Activated CD4-positive, alpha-beta T cell treated with anti-CD3 and anti-CD28 coated beads, Interleukin-2, amount 10 ng/mL, durations not matched to agents 7 days and 5 days (primary cell): ENCODE measurements around the gene ICE2. TPM values are rescaled to one million over a fixed set of nuclear protein-coding genes. Genes with fewer than 3 reads are reported as not detected.

Source experiments
- CTCF ChIA-PET: fragments of 350-600 bp; sonication (Branson Sonifier 250); formaldehyde crosslinking; loops from one replicate; lab custom pipeline; 2021; ENCODE audit warnings: antibody characterized with exemption; lab: Charles Lee
- POLR2A ChIA-PET: fragments of 350-600 bp; sonication (Branson Sonifier 250); formaldehyde crosslinking; loops from one replicate; lab custom pipeline; 2021; ENCODE audit warnings: antibody characterized with exemption; lab: Charles Lee
- DNase-seq: peaks from one replicate; pipeline ENCODE4 v3.0.0-alpha.2; 2020
- H3K27ac Mint-ChIP-seq: one replicate; pipeline ENCODE4 v1.8.0; 2021; ENCODE audit warnings: mild to moderate bottlenecking, moderate library complexity, mixed read lengths
- H3K27me3 Mint-ChIP-seq: one replicate; pipeline ENCODE4 v1.8.0; 2021; ENCODE audit warnings: mixed read lengths
- H3K36me3 Mint-ChIP-seq: one replicate; pipeline ENCODE4 v1.8.0; 2021; ENCODE audit warnings: low read depth, mixed read lengths
- H3K4me1 Mint-ChIP-seq: one replicate; pipeline ENCODE4 v1.8.0; 2021; ENCODE audit warnings: mixed read lengths
- H3K4me3 Mint-ChIP-seq: one replicate; pipeline ENCODE4 v1.8.0; 2021; ENCODE audit warnings: mild to moderate bottlenecking, moderate library complexity, mixed read lengths
- H3K9me3 Mint-ChIP-seq: one replicate; pipeline ENCODE4 v1.8.0; 2021; ENCODE audit warnings: mixed read lengths
- total RNA-seq, 2 experiments: library from RNA; stranded (reverse); gene quantifications; one replicate each; pipeline ENCODE4 v1.2.3, GENCODE V29; 2021

The ICE2 gene
- total RNA-seq, 2 experiments from 2014 or later = 70.0 to 77.7 TPM

DNA sequence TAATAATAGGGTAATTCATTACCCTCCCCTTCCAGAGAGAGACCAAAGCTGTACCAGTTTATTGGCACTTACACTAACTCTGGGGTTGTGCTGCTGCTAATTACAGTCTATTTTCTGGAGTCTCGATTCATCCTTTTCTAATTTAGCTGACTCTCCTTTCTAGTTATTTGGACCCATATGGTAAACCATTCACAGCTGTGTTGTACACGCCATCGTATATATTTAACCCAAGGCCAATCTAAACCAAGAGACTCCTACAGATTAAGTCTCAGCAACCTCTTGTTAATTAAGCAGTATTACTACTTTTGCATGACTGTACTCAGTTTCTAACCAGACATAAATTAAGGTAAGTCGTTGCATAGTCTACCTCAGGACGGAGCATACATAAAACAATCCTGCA lies 103.6 kb downstream of the ICE2 start:
- CTCF ChIA-PET = interaction anchor here (0.6 to 2.8 kb wide), 4 partner anchors 7 to 132 kb away, joined by 3 to 7 read pairs (median 3); no protein-coding TSS in a partner anchor

DNA sequence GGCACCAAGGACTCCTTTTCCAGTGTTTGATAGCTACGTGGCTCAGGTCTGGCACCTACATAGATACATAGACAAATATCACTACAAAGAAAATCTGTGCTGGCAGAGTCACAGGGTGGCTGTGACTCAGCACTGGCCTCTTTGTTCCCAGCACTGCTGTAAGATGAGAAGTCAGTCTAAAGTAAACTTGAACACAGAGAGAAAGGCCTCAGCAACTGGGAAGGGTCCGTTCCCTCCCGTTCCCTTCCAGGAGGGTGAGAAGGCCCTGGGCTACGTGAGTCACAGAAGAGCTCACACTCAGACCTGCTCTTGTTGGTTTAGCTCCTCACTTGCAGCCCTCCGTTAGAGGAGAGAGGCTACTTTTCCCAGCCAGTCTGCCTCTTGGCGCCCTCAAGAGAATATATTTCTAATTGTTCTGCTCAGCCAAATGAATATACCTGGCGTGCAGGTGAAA lies 104.3 kb downstream of the ICE2 start:
- H3K27ac Mint-ChIP-seq = peak overlapping the region; percentile 4
- no peaks in the 10 kb centered on the region for H3K9me3 Mint-ChIP-seq
- no peak overlapping the region for H3K4me3 Mint-ChIP-seq
- no peaks in the 10 kb centered on the region for H3K27me3 Mint-ChIP-seq
- peaks cover 7% of the 10 kb centered on the region for H3K4me1 Mint-ChIP-seq
- ChIA-PET CTCF (interaction anchor here (0.6 to 2.8 kb wide), 5 partner anchors 8 to 146 kb away, joined by 3 to 7 read pairs (median 3); no protein-coding TSS in a partner anchor), POLR2A (no interaction called here)
- H3K36me3 Mint-ChIP-seq = peaks cover 56% of the 10 kb centered on the region
- DNase-seq = no peak

More for the DNA sequence above, 103.6 kb downstream of the ICE2 start:
- POLR2A ChIA-PET = no interaction called here
- Mint-ChIP-seq H3K4me3 (no peak overlapping the region), H3K27ac (no peak overlapping the region), H3K36me3 (peaks cover 56% of the 10 kb centered on the region), H3K27me3 (no peaks in the 10 kb centered on the region), H3K9me3 (no peaks in the 10 kb centered on the region), H3K4me1 (peaks cover 7% of the 10 kb centered on the region)
- DNase-seq = no peak

DNA sequence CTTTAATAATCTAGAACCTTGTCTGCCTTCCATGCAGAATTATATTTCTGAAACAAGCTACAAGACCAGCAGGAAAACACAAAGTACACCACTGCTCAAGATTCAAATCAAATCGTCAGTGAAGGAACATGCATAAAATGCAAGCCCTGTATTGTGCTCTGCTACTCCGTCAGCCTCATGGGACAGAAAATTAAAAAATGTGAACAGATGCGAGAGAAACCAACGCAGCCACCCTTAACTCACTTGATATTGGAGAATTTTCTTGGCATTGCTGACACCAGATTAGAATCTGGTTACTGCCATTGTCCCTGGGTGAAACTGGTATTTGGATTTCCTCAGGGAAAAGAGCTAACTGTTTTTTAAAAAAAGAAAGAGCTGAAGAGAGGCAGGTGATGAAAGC lies 104.7 kb downstream of the ICE2 start:
- H3K27ac Mint-ChIP-seq = no peak overlapping the region
- ChIA-PET CTCF (interaction anchor here (1.0 to 2.8 kb wide), 4 partner anchors 8 to 147 kb away, joined by 3 to 7 read pairs (median 4); no protein-coding TSS in a partner anchor), POLR2A (no interaction called here)
- H3K4me1 Mint-ChIP-seq = peaks cover 7% of the 10 kb centered on the region
- H3K4me3 Mint-ChIP-seq = no peak overlapping the region
- DNase-seq = no peak
- H3K27me3 Mint-ChIP-seq = no peaks in the 10 kb centered on the region
- H3K9me3 Mint-ChIP-seq = no peaks in the 10 kb centered on the region
- H3K36me3 Mint-ChIP-seq = peaks cover 55% of the 10 kb centered on the region

DNA sequence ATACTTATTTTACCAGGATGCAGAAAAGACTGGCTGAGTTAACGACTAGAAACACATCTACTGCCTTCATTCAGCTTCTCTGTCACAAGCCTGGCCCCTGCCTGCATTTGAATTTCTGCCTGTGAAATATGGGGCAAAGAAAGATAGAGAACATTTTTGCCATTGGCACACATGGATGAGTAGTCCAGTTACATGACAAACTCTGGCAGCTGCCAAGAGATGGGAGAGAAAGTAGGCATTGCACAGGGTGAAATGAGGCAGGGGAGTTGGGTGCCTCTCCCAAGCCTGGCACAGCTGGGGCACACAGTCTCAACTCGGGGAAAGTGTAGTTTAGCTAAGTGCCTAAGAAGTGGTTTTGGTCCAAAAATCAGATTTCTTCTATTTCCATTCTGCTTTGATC lies 105.2 kb downstream of the ICE2 start:
- Mint-ChIP-seq H3K9me3 (no peaks in the 10 kb centered on the region), H3K4me3 (no peak overlapping the region), H3K27me3 (no peaks in the 10 kb centered on the region), H3K4me1 (peaks cover 7% of the 10 kb centered on the region), H3K27ac (no peak overlapping the region), H3K36me3 (peaks cover 56% of the 10 kb centered on the region)
- CTCF ChIA-PET = interaction anchor here (1.7 to 2.8 kb wide), 2 partner anchors 9 to 147 kb away, joined by 4 to 7 read pairs; no protein-coding TSS in a partner anchor
- no peak for DNase-seq
- POLR2A ChIA-PET = no interaction called here

DNA sequence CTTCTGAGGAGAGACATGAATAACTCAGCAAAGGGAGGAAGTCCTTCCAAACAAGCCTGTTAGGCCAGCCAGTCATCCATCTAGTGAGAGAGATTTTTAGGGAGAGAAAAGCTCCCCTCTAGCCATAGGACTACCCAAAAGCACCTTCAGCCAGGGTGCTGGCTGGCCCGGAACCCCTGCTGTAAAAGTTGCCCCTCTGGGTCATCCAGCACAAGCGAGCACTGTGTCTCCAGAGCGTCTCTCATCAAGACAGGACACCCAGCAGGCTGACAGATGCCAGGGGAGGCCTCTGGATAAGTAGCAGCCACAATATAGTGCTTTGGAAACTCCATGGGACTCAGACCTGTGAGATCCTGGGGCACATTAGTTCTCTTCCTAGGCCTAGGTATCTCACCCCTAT lies 105.6 kb downstream of the ICE2 start:
- no peaks in the 10 kb centered on the region for H3K9me3 Mint-ChIP-seq
- H3K4me3 Mint-ChIP-seq = no peak overlapping the region
- peaks cover 56% of the 10 kb centered on the region for H3K36me3 Mint-ChIP-seq

DNA sequence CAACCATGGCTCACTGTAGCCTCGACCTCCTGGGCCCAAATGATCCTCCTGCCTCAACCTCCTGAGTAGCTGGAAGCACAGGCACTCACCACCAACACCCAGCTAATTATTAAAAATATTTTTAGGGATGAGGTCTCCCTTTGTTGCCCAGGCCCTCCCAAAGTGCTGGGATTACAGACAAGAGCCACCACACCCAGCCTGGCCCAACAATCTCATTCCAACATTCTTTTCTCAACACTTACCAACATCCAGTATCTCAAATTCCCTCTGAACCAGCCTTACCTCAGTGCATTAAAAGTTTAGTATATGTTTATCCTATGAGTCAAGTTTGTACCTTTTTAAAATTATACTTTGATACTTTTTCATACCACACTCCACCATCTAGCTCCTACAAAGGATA lies 106.2 kb downstream of the ICE2 start:
- ChIA-PET CTCF (interaction anchor here (2.8 kb wide), 1 partner anchor 10 kb away, joined by 7 read pairs; no protein-coding TSS in a partner anchor), POLR2A (no interaction called here)
- no peak for DNase-seq
- H3K4me1 Mint-ChIP-seq = peaks cover 7% of the 10 kb centered on the region
- H3K9me3 Mint-ChIP-seq = no peaks in the 10 kb centered on the region
- H3K36me3 Mint-ChIP-seq = peaks cover 53% of the 10 kb centered on the region
- no peaks in the 10 kb centered on the region for H3K27me3 Mint-ChIP-seq
- H3K27ac Mint-ChIP-seq = no peak overlapping the region
- no peak overlapping the region for H3K4me3 Mint-ChIP-seq

More for the DNA sequence above, 105.6 kb downstream of the ICE2 start:
- Mint-ChIP-seq H3K4me1 (peaks cover 7% of the 10 kb centered on the region), H3K27ac (no peak overlapping the region), H3K27me3 (no peaks in the 10 kb centered on the region)
- ChIA-PET CTCF (interaction anchor here (1.7 to 2.8 kb wide), 2 partner anchors 9 to 147 kb away, joined by 4 to 7 read pairs; no protein-coding TSS in a partner anchor), POLR2A (no interaction called here)
- no peak for DNase-seq

DNA sequence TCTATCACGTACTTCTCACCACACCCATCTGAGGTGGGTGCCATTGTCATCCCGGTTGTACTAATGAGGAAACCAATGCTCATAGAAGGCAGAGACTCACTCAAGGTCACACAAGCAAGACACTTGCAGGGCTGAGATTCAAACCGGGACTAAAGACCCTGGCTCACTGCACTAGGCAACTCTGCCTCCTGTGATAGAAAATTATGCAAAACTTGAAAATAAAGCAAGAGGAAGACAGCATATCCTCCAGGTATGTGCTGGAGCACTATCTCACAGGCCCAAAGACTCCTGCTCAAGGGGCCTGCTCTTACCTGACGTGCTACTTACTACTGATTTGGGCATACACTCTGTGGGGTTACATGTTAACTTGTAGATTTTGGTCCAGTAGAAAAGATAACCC lies 106.7 kb downstream of the ICE2 start:
- H3K27ac Mint-ChIP-seq = no peak overlapping the region
- H3K4me1 Mint-ChIP-seq = peaks cover 7% of the 10 kb centered on the region
- POLR2A ChIA-PET = no interaction called here
- no peaks in the 10 kb centered on the region for H3K9me3 Mint-ChIP-seq
- no peak overlapping the region for H3K4me3 Mint-ChIP-seq
- CTCF ChIA-PET = interaction anchor here (0.6 kb wide), 1 partner anchor 244 kb away, joined by 3 read pairs; no protein-coding TSS in a partner anchor
- no peak for DNase-seq
- peaks cover 52% of the 10 kb centered on the region for H3K36me3 Mint-ChIP-seq
- no peaks in the 10 kb centered on the region for H3K27me3 Mint-ChIP-seq

DNA sequence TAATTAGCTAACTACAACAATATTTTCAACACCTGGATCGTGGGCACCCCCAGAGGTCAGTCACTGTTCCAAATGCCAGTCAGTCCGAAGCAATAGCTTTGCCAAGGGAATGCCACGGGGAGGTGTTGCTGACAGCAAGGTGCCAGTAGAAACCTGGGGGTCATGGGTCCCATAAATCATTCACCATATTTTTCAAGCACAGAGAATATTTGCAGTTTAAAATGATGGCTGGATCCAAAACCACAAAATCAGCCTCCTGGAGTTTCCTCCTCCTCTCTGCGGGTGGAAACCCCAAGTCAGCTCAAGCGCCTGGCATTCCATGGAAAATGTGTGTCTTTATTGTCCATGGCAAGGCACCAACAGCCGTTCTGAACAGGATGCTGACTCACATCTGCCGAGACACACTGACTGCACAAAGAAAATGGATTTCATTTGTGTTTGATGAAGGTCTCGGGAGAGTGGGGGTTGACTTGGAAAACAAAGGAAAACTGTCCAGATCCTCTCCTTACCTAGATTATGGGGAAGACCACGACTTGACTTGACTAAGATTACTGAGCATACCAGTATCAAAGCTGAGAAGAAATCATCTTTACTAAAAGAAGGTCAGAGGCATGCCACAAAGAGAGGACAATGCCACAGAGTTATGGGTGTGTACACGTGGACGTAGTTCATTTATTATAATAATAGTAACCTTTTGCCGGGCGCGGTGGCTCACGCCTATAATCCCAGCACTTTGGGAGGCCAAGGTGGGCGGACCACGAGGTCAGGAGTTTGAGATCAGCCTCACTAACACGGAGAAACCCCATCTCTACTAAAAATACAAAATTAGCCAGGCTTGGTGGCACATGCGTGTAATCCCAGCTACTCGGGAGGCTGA lies 107.5 kb downstream of the ICE2 start:
- ChIA-PET POLR2A (interaction anchor here (0.6 kb wide), 1 partner anchor 306 kb away, joined by 3 read pairs; no protein-coding TSS in a partner anchor), CTCF (no interaction called here)
- H3K9me3 Mint-ChIP-seq = no peaks in the 10 kb centered on the region
- DNase-seq = no peak
- H3K36me3 Mint-ChIP-seq = peaks cover 45% of the 10 kb centered on the region
- H3K27me3 Mint-ChIP-seq = no peaks in the 10 kb centered on the region
- H3K4me1 Mint-ChIP-seq = peaks cover 7% of the 10 kb centered on the region
- no peak overlapping the region for H3K4me3 Mint-ChIP-seq
- H3K27ac Mint-ChIP-seq = no peak overlapping the region

DNA sequence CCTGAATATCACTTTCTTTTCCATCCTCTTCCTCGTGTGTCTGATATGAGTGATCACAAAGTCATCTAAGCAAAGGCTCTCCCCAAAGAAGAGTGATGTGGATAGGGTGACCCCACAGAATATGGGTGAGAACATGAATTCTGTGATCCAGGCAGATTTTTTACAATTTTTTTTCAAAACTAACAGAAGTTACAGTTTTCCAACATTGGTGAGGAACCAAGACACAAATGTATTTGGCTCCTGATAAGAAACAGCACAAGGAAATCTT lies 108.1 kb downstream of the ICE2 start:
- Mint-ChIP-seq H3K27me3 (no peaks in the 10 kb centered on the region), H3K36me3 (peaks cover 41% of the 10 kb centered on the region), H3K4me1 (peaks cover 6% of the 10 kb centered on the region), H3K27ac (no peak overlapping the region), H3K4me3 (no peak overlapping the region), H3K9me3 (no peaks in the 10 kb centered on the region)
- ChIA-PET POLR2A (no interaction called here), CTCF (no interaction called here)
- no peak for DNase-seq

DNA sequence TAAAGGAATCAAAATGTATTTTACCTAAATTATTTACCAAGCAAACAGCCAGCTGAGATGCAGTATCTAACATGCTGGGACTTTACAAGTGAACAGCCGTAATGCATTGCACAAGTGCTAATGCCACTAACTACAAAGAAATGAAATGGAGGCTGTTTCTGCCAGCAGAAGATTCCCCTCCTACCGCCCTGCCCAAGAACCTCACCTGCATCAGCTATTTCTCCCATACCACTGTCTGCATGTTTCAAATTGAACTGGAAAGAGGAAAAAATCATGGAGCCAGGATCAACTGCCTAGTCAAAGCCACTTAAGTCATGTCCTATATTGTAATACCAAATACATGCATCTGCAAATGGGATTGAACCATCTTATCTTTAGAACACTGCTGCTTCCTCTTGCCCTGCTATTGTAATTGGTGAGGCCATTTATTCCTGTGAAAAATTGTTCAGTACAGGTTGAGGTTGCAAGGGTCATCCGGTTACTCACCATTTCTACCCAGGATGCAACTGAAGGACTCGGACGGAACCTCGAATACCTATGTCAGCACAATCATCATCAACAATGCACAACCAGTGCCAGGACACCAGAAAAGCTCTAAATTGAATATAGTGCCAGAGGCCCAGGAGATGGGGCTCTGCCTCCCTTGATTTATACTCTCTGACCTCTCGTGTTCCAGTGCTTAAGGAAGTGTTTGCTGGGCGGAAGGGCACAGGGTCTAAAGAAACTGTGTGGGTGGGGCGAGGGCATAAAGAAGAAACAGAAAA lies 108.7 kb downstream of the ICE2 start:
- H3K4me3 Mint-ChIP-seq = no peak overlapping the region
- CTCF ChIA-PET = no interaction called here
- H3K9me3 Mint-ChIP-seq = no peaks in the 10 kb centered on the region
- POLR2A ChIA-PET = no interaction called here
- DNase-seq = no peak
- no peak overlapping the region for H3K27ac Mint-ChIP-seq
- peaks cover 38% of the 10 kb centered on the region for H3K36me3 Mint-ChIP-seq
- H3K4me1 Mint-ChIP-seq = peaks cover 7% of the 10 kb centered on the region
- H3K27me3 Mint-ChIP-seq = no peaks in the 10 kb centered on the region

DNA sequence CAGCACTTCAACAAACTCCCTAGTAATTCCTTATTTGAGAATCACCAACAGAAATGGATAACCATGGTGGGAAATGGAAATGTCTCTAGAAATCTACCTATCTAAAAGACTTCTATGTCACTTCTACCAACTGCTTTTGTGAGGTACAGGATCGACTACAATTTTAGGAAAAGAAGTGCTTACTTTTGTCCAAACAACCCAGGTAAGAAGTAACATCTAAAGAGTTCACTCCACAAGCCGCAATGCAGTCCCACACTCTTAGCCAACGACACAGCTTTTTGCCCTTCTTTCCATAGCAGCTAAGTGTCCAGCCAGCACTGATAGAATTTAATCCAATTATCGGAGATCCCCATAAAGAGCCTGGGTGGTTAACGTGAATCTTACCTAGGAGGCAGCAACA lies 109.2 kb downstream of the ICE2 start:
- Mint-ChIP-seq H3K4me1 (peaks cover 9% of the 10 kb centered on the region), H3K36me3 (peaks cover 38% of the 10 kb centered on the region), H3K9me3 (no peaks in the 10 kb centered on the region), H3K27ac (no peak overlapping the region), H3K27me3 (no peaks in the 10 kb centered on the region), H3K4me3 (no peak overlapping the region)
- ChIA-PET CTCF (no interaction called here), POLR2A (no interaction called here)
- no peak for DNase-seq
